ENCODE measurements around the gene RUNX3. TPM values are rescaled to one million over a fixed set of nuclear protein-coding genes. Genes with fewer than 3 reads are reported as not detected.

Gene RUNX3
- total and polyA plus RNA-seq, 2 of the 8 experiments (the other 6 are each of a cell fraction or from before 2014, with no cell fraction given), result 0.62 to 0.82 TPM

DNA sequence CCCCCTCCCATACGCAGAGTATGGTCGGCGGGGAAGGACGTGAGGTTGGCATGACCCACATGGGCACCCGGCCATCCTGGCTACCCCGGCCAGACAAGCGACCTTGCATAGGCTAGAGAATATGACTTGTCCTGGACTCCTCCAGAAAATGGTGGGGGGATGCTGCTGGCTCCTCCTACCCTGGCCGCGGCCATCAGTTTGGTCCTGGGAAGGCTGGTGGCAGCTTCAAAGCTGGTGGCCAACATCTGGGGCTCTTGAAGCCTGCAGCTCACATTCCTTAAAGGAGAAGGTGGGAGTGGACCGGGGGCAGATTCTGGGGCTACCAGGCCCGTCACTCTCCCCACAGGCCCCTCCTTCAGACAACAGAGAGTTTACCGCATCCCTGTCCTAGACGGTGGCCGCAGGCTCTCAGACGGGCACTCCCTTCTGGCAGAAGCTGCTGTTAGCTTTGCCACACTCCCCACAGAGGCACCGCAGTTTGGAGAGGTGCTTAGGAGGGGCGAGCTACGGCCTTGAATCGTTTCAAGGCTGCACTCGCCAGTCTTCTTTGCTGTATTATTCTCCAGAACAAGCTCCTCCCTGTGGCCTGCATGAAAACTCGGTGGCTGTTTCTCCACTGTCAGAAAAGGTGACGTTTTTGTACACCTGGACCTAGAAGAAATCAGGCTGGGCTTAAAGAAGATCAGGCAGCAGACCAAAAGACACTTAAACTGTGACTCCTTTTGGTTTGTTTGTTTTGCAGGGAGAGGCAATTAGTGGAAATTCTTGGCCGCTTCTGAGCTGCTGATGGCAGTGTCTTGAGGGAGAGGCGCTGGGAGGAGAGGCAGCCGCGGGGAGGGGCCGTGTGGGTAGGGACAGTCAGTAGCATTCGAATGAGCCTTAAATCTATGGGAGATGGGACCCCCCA, 68.0 kb downstream of the RUNX3 start:
- CTCF ChIA-PET (ENCODE audit: partially characterized antibody), result interaction anchor here (0.7 to 3.0 kb wide), 15 partner anchors 9 to 344 kb away, joined by 3 to 15 read pairs (median 5); no protein-coding TSS in a partner anchor
- H3K18ac ChIP-seq (ENCODE audit: extremely low read depth, low read length), result no peak overlapping the region

More for the DNA sequence above, 68.0 kb downstream of the RUNX3 start:
- H3K4me1 ChIP-seq (replicated peaks in 1 of 4; ENCODE audit: control insufficient read depth in 3 of 4, insufficient read depth in 4 of 4, low read length in 3 of 4), result peaks cover 0 to 4% (median 4%) of the 10 kb centered on the region in 4 experiments; a peak in 3 of 7 replicates
- FAIRE-seq (no peak), DNase-seq (ENCODE audit: low read depth in 1 of 2, low spot score in 2 of 2) (peak in 1 of 2 experiments; percentile 50)
- H3K14ac ChIP-seq (ENCODE audit: insufficient read length), result no peak overlapping the region
- H2BK120ac ChIP-seq (replicated peaks; ENCODE audit: low read depth, low read length), result no peak overlapping the region
- peaks cover 0 to 4% (median 0%) of the 10 kb centered on the region in 4 experiments; a peak in 2 of 7 replicates for H3K27me3 ChIP-seq (replicated peaks in 1 of 4; ENCODE audit: control insufficient read depth in 3 of 4, extremely low read depth in 1 of 4, insufficient read depth in 3 of 4, low read length in 3 of 4)
- no peak overlapping the region for H3K9ac ChIP-seq (replicated peaks in 1 of 4; ENCODE audit: extremely low read depth in 1 of 4, low read depth in 3 of 4, low read length in 3 of 4)
- H3K36me3 ChIP-seq (ENCODE audit: control insufficient read depth in 2 of 4, insufficient read depth in 4 of 4, low read length in 3 of 4), result no peaks in the 10 kb centered on the region
- no peaks in the 10 kb centered on the region for H4K20me1 ChIP-seq (replicated peaks in 1 of 2; ENCODE audit: control insufficient read depth in 1 of 2, insufficient read depth in 2 of 2, low read length in 2 of 2)
- no peak overlapping the region for H3K4me3 ChIP-seq (ENCODE audit: extremely low read depth in 1 of 4, insufficient read depth in 2 of 4, low read depth in 3 of 4, low read length in 4 of 4)
- peak overlapping the region; percentile 24; the same call in 1 of the 2 replicates for H2BK5ac ChIP-seq (ENCODE audit: low read depth, low read length)
- H2AFZ ChIP-seq (ENCODE audit: low read length), result peak overlapping the region; percentile 52
- no peak overlapping the region for H2BK12ac ChIP-seq (ENCODE audit: low read depth, low read length)
- POLR2A ChIA-PET (ENCODE audit: partially characterized antibody), result interaction anchor here (1.0 to 1.9 kb wide), 2 partner anchors 14 to 178 kb away, joined by 4 to 6 read pairs; no protein-coding TSS in a partner anchor
- H3K9me3 ChIP-seq (ENCODE audit: insufficient read depth in 2 of 2, low read depth in 1 of 2, low read length in 1 of 2), result no peaks in the 10 kb centered on the region
- WGBS, 2 experiments (ENCODE audit: extremely low coverage in 1 of 2, insufficient coverage in 1 of 2, insufficient read length in 1 of 2, insufficient replicate concordance in 2 of 2, low coverage in 1 of 2, low lambda C conversion rate in 2 of 2, missing lambda C conversion rate in 1 of 2), result 82% methylated on average over 28 of the region's 28 CpGs; no CpG with 5 or more reads in 1 of the 2 experiments
- H3K4me2 ChIP-seq (ENCODE audit: insufficient read depth in 1 of 2, low read depth in 2 of 2, low read length in 2 of 2), result no peak overlapping the region; a peak in 1 of 4 replicates
- H3K27ac ChIP-seq (ENCODE audit: low read depth, low read length), result no peak overlapping the region
- no peak overlapping the region for H3K4ac ChIP-seq (replicated peaks; ENCODE audit: insufficient read length, low read depth, low read length)
- no peak overlapping the region; the same call in 1 of the 2 replicates for H4K8ac ChIP-seq (ENCODE audit: extremely low read depth, insufficient read depth, low read length)
- no peak overlapping the region for H2BK20ac ChIP-seq (ENCODE audit: low read length)
- H4K5ac ChIP-seq (ENCODE audit: insufficient read length, low read depth, low read length), result no peak overlapping the region
- H3K56ac ChIP-seq (replicated peaks; ENCODE audit: insufficient read length, low read depth, low read length), result no peak overlapping the region
- no peak overlapping the region for H3K23ac ChIP-seq (ENCODE audit: insufficient read length)
- H4K91ac ChIP-seq (replicated peaks; ENCODE audit: insufficient read length, low read length), result no peak overlapping the region
- H3K79me1 ChIP-seq (ENCODE audit: low read depth, low read length), result no peaks in the 10 kb centered on the region
- H2BK15ac ChIP-seq (ENCODE audit: low read length), result no peak overlapping the region
- H2AK5ac ChIP-seq (ENCODE audit: low read depth, low read length), result no peak overlapping the region
- H3K23me2 ChIP-seq (ENCODE audit: low read depth, low read length), result no peaks in the 10 kb centered on the region
- H3K79me2 ChIP-seq (ENCODE audit: control insufficient read depth in 1 of 2, insufficient read depth in 2 of 2, low read length in 2 of 2), result no peaks in the 10 kb centered on the region
- TF ChIP-seq TEAD4 (IDR thresholded peaks at IDR 0.05; ENCODE audit: low read depth, low read length) (no peak), POU5F1 (IDR thresholded peaks at IDR 0.05; ENCODE audit: low read depth, low read length) (no peak), NANOG (IDR thresholded peaks at IDR 0.05; ENCODE audit: insufficient read depth, low read depth, low read length, poor library complexity, severe bottlenecking) (no peak), TBP (IDR thresholded peaks at IDR 0.05; ENCODE audit: low read depth, low read length) (no peak), POLR2A (IDR thresholded peaks at IDR 0.05; ENCODE audit: control extremely low read depth in 1 of 2, low read depth in 2 of 2, low read length in 2 of 2) (no peak), YY1 (IDR thresholded peaks at IDR 0.05; ENCODE audit: low read depth, low read length) (no peak)
- TF ChIP-seq, protein P1, sequence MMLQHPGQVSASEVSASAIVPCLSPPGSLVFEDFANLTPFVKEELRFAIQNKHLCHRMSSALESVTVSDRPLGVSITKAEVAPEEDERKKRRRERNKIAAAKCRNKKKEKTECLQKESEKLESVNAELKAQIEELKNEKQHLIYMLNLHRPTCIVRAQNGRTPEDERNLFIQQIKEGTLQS (IDR thresholded peaks at IDR 0.05; ENCODE audit: insufficient read depth, low read depth, low read length), result no peak

All from H1 (cell line).